Erythroblast (primary cell): ENCODE data around the gene SMIM31.

Experiments used
- DNase-seq, 2 experiments: peaks; one replicate each; lab custom pipeline; 2025; lab: John Stamatoyannopoulos, UW
- GATA1 ChIP-seq: IDR thresholded peaks from 2 replicates; pipeline ENCODE4 v1.6.1; 2011; ENCODE audit warnings: low read depth, mild to moderate bottlenecking, control low read depth, low read length, moderate library complexity
- POLR2A ChIP-seq: IDR thresholded peaks from 2 replicates; pipeline ENCODE4 v1.6.1; 2011; ENCODE audit warnings: mild to moderate bottlenecking, low read length

SMIM31 gene

DNA sequence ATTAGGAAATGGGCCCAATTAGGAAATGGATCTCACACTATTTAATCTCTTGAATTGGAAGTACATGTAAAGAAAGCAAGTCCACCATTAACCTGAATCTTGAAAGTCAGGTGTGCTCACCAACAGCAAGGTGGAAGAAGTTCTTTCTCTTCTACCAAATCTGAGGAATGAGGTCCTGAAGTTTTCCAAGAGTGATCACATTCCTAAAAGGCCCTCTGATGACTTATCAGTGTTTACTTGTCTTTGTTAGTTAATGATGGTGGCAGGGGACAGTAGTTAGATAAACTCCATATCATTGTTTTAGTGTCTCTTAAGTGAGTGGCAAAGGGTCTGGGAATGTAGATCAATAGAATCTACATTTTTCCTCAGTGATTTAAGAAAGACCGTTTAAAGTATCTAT is 61.8 kb downstream of the SMIM31 start:
- DNase-seq = no peak
- no peak for TF ChIP-seq GATA1
- TF ChIP-seq POLR2A = no peak

DNA sequence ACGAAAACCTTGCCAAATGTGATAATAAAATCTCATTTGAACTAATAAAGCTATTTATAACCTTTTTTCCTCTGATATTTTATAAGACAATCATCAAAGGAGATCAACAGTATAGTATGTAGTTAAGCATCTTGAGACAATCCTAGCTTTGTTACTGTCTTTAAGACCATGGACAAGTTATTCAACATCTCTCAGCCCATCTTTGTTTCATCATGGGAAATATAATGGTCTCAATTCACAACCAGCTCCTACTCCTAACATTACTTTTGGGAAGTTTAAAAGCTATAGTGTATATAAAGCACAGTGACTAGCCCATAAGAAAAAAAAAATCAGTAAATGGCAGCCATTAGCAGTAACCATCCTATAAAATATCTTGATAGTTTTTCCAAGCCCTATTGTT is 65.4 kb downstream of the SMIM31 start:
- no peak for TF ChIP-seq POLR2A
- no peak for TF ChIP-seq GATA1
- DNase-seq = no peak

DNA sequence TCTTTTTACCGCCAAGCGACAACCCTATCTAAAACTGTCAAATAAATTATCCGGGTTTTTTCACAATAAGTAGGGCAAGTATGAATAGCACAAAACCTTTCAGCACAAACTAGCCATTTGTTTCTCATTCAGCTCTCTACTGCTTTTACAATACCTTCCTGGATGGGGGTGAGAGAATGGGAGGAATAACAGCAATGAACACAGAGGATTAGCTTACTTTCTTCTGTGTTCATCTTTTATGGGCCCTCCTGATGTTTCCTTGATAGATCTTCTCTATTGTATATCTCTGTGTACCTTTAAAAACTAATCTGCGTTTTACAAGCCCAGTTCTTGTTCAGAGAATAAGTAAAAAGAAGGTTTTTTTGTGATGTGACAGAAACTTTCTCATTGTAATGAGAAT is 67.8 kb downstream of the SMIM31 start:
- TF ChIP-seq POLR2A = no peak
- TF ChIP-seq GATA1 = no peak
- no peak for DNase-seq

DNA sequence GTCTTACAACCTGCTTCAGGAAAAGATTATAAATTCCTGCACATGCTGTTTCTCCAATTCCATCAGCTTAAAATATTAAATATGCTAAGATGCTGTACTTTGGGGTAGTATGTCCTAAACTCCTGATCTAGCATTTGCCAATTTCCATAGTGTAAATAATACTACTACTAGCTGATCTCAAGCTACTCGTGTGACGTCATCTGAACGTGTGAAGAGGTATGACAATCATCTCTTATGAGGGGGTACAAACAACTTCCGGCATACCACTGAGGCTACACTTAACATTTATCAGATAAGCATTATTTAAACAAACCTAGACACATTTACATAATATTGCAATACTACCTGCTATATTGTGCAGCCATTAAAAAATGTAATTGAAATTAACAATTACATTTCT is 70.7 kb downstream of the SMIM31 start:
- TF ChIP-seq POLR2A (no peak), GATA1 (no peak)
- no peak for DNase-seq

DNA sequence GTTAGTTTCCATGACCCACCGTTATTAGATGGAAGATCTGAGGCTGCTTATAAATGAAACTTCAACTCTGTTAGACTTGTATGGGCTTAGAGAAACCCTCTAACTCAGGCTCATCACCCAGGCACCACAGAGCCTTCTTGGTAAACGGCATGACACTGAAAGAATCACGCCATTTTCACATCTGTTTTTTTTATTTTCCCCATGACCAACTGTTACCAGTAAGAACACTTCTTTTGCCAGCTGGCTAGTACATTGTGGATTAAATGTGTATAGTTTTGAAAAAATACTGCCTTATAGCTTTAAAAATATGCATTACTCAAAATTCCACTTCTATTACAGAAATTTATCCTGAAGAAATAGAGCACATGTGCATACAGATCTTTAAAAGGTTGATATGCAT is 75.0 kb downstream of the SMIM31 start:
- no peak for DNase-seq

DNA sequence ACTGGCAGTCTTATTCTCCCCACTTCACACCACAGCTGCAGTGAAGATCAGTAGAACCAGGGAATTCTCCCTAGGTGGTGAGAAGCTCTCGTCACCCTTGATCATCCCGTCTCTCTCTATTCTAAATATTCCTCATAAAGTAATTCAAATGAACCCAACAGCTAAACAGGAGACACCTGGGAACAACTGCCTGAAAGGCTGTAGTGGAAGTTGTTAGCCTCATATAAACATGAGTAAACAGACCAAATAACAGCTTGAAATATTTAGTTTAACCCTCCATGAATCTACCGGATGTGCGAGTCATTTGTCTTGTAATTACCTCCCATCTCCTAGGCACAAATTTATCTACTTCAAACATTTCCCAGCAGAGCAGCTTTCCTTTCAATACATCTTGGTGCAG is 92.6 kb downstream of the SMIM31 start:
- no peak for DNase-seq
- TF ChIP-seq GATA1 (no peak), POLR2A (no peak)

More for the DNA sequence above, 75.0 kb downstream of the SMIM31 start:
- TF ChIP-seq POLR2A (no peak), GATA1 (no peak)

DNA sequence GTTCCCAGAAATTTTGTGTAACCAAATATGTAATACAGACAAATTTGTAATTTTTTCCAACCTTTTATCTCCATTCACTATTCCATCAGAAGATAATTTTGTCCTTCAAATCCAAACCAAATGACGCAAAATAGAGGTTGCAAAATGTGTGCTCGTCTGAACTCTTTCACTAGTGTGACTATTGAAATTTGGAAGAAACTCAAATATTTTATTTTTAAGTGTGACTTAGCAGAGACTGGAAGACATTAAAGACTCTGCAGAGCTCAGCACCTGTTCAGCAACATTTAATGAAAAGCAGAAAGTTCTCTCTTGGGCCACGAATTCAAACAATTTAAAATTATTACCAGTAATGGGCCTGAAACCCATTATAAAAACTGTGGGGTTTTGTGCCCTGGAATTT is 93.1 kb downstream of the SMIM31 start:
- no peak for DNase-seq
- TF ChIP-seq POLR2A (no peak), GATA1 (no peak)

DNA sequence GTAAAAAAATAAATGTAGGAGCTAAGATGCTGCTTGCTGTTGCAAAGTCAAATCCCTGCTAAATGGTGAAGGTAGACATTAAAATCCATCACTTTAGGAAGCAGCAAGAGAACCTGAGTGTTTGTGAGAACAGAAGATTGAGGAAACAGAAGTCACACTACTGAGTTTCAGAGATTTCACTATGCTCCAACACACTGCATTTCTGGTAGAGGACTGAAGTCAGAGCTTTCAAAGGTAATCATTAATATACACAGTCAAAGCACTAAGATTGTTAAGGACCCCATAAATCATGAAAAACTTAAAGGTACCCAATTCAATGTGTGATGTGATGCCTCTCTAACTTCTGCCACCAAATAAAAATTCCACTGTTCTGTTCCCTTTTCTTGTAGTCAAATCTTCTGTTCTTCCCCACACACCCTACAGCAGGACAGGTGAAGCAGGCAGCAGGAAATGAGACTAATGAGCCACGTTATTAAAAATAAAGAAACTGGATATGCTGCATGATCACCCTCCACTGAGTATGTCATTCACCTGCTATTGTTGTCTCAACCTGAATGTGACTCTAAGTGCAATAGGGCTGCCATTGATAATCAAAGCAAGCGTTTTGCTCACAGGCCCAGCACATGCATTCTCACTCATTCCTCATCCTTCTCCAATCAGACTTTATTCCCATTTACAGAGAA is 94.2 kb downstream of the SMIM31 start:
- no peak for TF ChIP-seq GATA1
- no peak for TF ChIP-seq POLR2A
- no peak for DNase-seq
